Esophagus squamous epithelium (tissue), 4 donors: Measurements from ENCODE around the gene AADACL4.

Experiments used
- POLR2A ChIP-seq, 4 donors: fragments of 450-650 bp; IDR thresholded peaks; one replicate each; pipeline ENCODE4 v1.6.1; 2017; ENCODE audit warnings: antibody characterized with exemption in 4 of 4, mild to moderate bottlenecking in 4 of 4, moderate library complexity in 3 of 4
- TF ChIP-seq, protein P1 (sequence below), 6 experiments: fragments of 450-650 bp in 4 of 6; fragments of 200-600 bp in 2 of 6; sonication (generic) in 2 of 6; IDR thresholded peaks; one replicate each; pipeline ENCODE4 v1.5.1; 2016 to 2019; ENCODE audit warnings: antibody characterized with exemption in 6 of 6, mild to moderate bottlenecking in 4 of 6, moderate library complexity in 4 of 6

- no peak for TF ChIP-seq POLR2A (IDR thresholded peaks at IDR 0.05)
- TF ChIP-seq, protein P1, sequence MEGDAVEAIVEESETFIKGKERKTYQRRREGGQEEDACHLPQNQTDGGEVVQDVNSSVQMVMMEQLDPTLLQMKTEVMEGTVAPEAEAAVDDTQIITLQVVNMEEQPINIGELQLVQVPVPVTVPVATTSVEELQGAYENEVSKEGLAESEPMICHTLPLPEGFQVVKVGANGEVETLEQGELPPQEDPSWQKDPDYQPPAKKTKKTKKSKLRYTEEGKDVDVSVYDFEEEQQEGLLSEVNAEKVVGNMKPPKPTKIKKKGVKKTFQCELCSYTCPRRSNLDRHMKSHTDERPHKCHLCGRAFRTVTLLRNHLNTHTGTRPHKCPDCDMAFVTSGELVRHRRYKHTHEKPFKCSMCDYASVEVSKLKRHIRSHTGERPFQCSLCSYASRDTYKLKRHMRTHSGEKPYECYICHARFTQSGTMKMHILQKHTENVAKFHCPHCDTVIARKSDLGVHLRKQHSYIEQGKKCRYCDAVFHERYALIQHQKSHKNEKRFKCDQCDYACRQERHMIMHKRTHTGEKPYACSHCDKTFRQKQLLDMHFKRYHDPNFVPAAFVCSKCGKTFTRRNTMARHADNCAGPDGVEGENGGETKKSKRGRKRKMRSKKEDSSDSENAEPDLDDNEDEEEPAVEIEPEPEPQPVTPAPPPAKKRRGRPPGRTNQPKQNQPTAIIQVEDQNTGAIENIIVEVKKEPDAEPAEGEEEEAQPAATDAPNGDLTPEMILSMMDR (IDR thresholded peaks at IDR 0.05), result no peak
Measured at GRCh38 chr1:12637693-12638092, 6.2 kb upstream of the AADACL4 start.
